PC-9 (cell line): ENCODE measurements around the gene VAV3. TPM values are rescaled to one million over a fixed set of nuclear protein-coding genes. Genes with fewer than 3 reads are reported as not detected.

ENCODE experiments used
- BruUV-seq: library from RNA; stranded (reverse); fragments of 400-500 nt; replicated peaks from 2 replicates; lab custom pipeline; 2021; lab: Mats Ljungman, UMichigan
- CTCF ChIA-PET: fragments of 300-600 bp; sonication (Branson Sonifier 250); formaldehyde crosslinking; loops from one replicate; lab custom pipeline; 2022; ENCODE audit warnings: antibody characterized with exemption; lab: Charles Lee
- POLR2A ChIA-PET: fragments of 300-600 bp; sonication (Branson Sonifier 250); formaldehyde crosslinking; loops from one replicate; lab custom pipeline; 2022; ENCODE audit warnings: antibody characterized with exemption; ENCODE audit not compliant: unreplicated experiment; lab: Charles Lee
- DNase-seq, 2 experiments: peaks; one replicate each; pipeline versions ENCODE4 v3.0.0 to v3.0.0-alpha.2; 2015 to 2022; ENCODE audit warnings: mixed read lengths in 1 of 2
- H2AFZ ChIP-seq: fragments of 200-600 bp; sonication (generic); 2 replicates; pipeline ENCODE4 v1.8.1; 2017; ENCODE audit warnings: antibody characterized with exemption
- H3F3A ChIP-seq: fragments of 200-600 bp; sonication (generic); 2 replicates; pipeline ENCODE4 v1.8.1; 2017; ENCODE audit warnings: antibody characterized with exemption, mild to moderate bottlenecking, low read depth; ENCODE audit not compliant: insufficient read depth
- H3K27ac ChIP-seq: fragments of 200-600 bp; sonication (generic); 2 replicates; pipeline ENCODE4 v1.6.1; 2016; ENCODE audit warnings: mixed run types
- H3K27me3 ChIP-seq: fragments of 200-600 bp; sonication (generic); 2 replicates; pipeline ENCODE4 v1.6.1; 2016; ENCODE audit warnings: low read depth, mixed run types; ENCODE audit not compliant: insufficient read depth
- H3K36me3 ChIP-seq: fragments of 200-600 bp; sonication (generic); 2 replicates; pipeline ENCODE4 v1.6.1; 2016; ENCODE audit warnings: low read depth, mixed run types
- H3K4me1 ChIP-seq: fragments of 200-600 bp; sonication (generic); replicated peaks from 2 replicates; pipeline ENCODE4 v1.6.1; 2016; ENCODE audit warnings: mixed run types; ENCODE audit not compliant: insufficient read depth
- H3K4me2 ChIP-seq: fragments of 200-600 bp; sonication (generic); 2 replicates; pipeline ENCODE4 v1.6.1; 2017; ENCODE audit warnings: mixed run types
- H3K4me3 ChIP-seq: fragments of 200-600 bp; sonication (generic); 2 replicates; pipeline ENCODE4 v1.6.1; 2016; ENCODE audit warnings: mixed run types
- H3K79me2 ChIP-seq: fragments of 200-600 bp; sonication (generic); 2 replicates; pipeline ENCODE4 v1.6.1; 2017; ENCODE audit warnings: low read depth, mixed run types
- H3K9me2 ChIP-seq: fragments of 200-600 bp; sonication (generic); 2 replicates; pipeline ENCODE4 v1.8.1; 2017; ENCODE audit warnings: mild to moderate bottlenecking; ENCODE audit not compliant: insufficient read depth
- H3K9me3 ChIP-seq: fragments of 200-600 bp; sonication (generic); 2 replicates; pipeline ENCODE4 v1.8.1; 2016; ENCODE audit warnings: low read depth; ENCODE audit not compliant: insufficient read depth
- H4K20me1 ChIP-seq: fragments of 200-600 bp; sonication (generic); 2 replicates; pipeline ENCODE4 v1.8.1; 2017; ENCODE audit not compliant: insufficient read depth
- CTCF ChIP-seq: fragments of 200-600 bp; sonication (generic); conservative IDR thresholded peaks from 2 replicates; pipeline ENCODE4 v1.6.1; 2017; ENCODE audit warnings: mixed run types, antibody characterized with exemption, mild to moderate bottlenecking, moderate library complexity
- EZH2 ChIP-seq: fragments of 200-600 bp; sonication (generic); IDR thresholded peaks from 2 replicates; pipeline ENCODE4 v1.8.0; 2017; ENCODE audit warnings: antibody characterized with exemption, low read depth
- intact Hi-C: fragments of 100-400 bp; cut with micrococcal nuclease; formaldehyde crosslinking; loops from one replicate; pipeline ENCODE4 v1.10.0; 2022; ENCODE audit not compliant: unreplicated experiment
- total RNA-seq: library from RNA; stranded (reverse); gene quantifications from 2 replicates; pipeline ENCODE4 v1.2.3, GENCODE V29; 2021

Gene VAV3
- total RNA-seq, 1 experiment from 2014 or later, result 1.7 TPM

GRCh38 chr1:108011295-108011694, 46.3 kb upstream of the VAV3 start:
- CTCF ChIA-PET, result no interaction called here
- Histone ChIP-seq H3K27me3 (no peaks in the 10 kb centered on the region), H3K27ac (no peak overlapping the region), H2AFZ (no peak overlapping the region), H3K9me2 (no peaks in the 10 kb centered on the region), H4K20me1 (no peaks in the 10 kb centered on the region), H3K36me3 (no peaks in the 10 kb centered on the region), H3K9me3 (no peaks in the 10 kb centered on the region), H3K4me2 (no peak overlapping the region), H3K79me2 (no peaks in the 10 kb centered on the region), H3F3A (peaks cover 38% of the 10 kb centered on the region), H3K4me3 (no peak overlapping the region), H3K4me1 (peaks cover 59% of the 10 kb centered on the region)
- DNase-seq, result no peak
- intact Hi-C loops, result no loop called here
- BruUV-seq, result no TSS peak
- TF ChIP-seq EZH2, result no peak
- no peak for TF ChIP-seq CTCF
- POLR2A ChIA-PET, result no interaction called here

DNA sequence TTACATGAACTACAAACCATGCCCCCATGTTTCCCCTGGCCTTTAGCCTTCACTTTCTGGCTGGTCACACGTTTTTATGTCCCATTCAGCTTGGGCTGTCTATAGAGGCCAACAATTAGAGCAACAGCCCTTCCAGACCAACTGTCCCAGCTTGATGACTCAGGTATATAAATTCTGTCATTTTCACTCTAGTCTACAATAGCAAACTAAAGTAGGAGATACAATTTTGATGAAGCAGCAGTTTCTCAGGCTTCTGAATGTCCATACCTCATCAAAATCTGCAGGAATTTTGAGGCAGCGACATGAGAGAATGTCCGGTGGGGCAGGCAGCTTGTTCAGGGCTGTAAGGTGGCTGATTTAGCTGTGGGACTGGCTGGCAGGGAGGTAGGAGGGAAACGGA, 45.6 kb upstream of the VAV3 start:
- Histone ChIP-seq H4K20me1 (no peaks in the 10 kb centered on the region), H3K4me1 (peaks cover 53% of the 10 kb centered on the region), H3K27me3 (no peaks in the 10 kb centered on the region), H3K9me2 (no peaks in the 10 kb centered on the region), H3K9me3 (no peaks in the 10 kb centered on the region), H2AFZ (no peak overlapping the region), H3K36me3 (no peaks in the 10 kb centered on the region), H3K4me2 (no peak overlapping the region), H3K79me2 (no peaks in the 10 kb centered on the region), H3K27ac (no peak overlapping the region), H3K4me3 (no peak overlapping the region), H3F3A (peaks cover 31% of the 10 kb centered on the region)
- ChIA-PET POLR2A (no interaction called here), CTCF (no interaction called here)
- no TSS peak for BruUV-seq
- no peak for DNase-seq
- TF ChIP-seq CTCF, result no peak
- TF ChIP-seq EZH2, result no peak
- intact Hi-C loops, result no loop called here

DNA sequence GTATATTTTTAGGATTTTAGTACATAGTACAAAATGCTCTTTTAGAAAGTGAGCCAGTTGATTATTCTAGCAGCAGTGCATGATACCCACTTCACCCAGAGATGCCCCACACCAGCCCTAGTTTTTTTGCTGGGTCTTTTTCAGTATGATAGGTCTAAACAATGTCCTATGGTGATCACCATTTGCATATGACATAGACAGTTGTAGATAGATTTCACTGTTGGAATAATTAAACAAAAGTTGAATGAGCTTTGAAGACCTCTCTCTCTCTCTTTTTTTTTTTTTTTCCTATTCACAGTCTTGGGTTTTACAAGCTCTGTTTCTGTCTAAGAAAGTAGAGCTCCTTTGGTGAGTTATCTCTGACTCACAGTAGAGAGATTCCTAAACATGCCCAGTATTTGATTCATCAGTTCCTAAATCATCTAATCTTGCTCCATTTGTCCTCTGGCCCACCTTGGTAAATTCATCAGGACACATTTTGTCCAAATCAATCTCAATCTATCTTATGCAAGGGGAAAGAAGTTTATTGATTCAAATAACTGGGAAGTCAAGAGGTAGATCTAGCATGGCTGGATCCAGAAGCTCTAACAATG, 44.7 kb upstream of the VAV3 start:
- no peaks in the 10 kb centered on the region for H3K9me3 ChIP-seq
- peaks cover 25% of the 10 kb centered on the region for H3F3A ChIP-seq
- no peaks in the 10 kb centered on the region for H4K20me1 ChIP-seq
- no peaks in the 10 kb centered on the region for H3K27me3 ChIP-seq
- peak overlapping the region; percentile 4; the same call in 1 of the 2 replicates for H3K4me2 ChIP-seq
- ChIA-PET CTCF (interaction anchor here (0.6 kb wide), 1 partner anchor 70 kb away, joined by 3 read pairs; no protein-coding TSS in a partner anchor), POLR2A (no interaction called here)
- H3K79me2 ChIP-seq, result no peaks in the 10 kb centered on the region
- H3K36me3 ChIP-seq, result no peaks in the 10 kb centered on the region
- no peaks in the 10 kb centered on the region for H3K9me2 ChIP-seq
- BruUV-seq, result no TSS peak
- intact Hi-C loops, result no loop called here
- H3K4me1 ChIP-seq, result peaks cover 49% of the 10 kb centered on the region
- TF ChIP-seq EZH2 (no peak), CTCF (no peak)
- no peak overlapping the region for H2AFZ ChIP-seq
- H3K4me3 ChIP-seq, result no peak overlapping the region
- H3K27ac ChIP-seq, result no peak overlapping the region
- DNase-seq, result peak in 1 of 2 experiments; percentile 86
